ENCODE results near the gene AKAP13. TPM values are rescaled to one million over a fixed set of nuclear protein-coding genes. Genes with fewer than 3 reads are reported as not detected.
A peak's percentile ranks its signal among the peaks of the same experiment; 100 is the strongest.

AKAP13 gene
- total RNA-seq, 1 experiment from 2014 or later = 47.3 TPM

GRCh38 chr15:85470563-85471271, 90.3 kb downstream of the AKAP13 start:
- no peak overlapping the region for H3K23ac ChIP-seq (ENCODE audit: insufficient read length, low read depth, low read length)
- no peak overlapping the region for H4K91ac ChIP-seq (ENCODE audit: insufficient read length, low read depth, low read length)
- H3K27ac Mint-ChIP-seq = 0 out of 7 replicates have a peak overlapping the region, but pooled peaks of 1 of the 3 experiments have one; percentile 2
- no peak overlapping the region for H2BK20ac ChIP-seq (ENCODE audit: low read depth, low read length, poor library complexity, severe bottlenecking)
- peaks cover 27 to 35% of the 10 kb centered on the region in 2 experiments for H3K4me1 Mint-ChIP-seq
- H4K5ac ChIP-seq (ENCODE audit: insufficient read length, low read depth, low read length) = no peak overlapping the region
- no peak overlapping the region for H3K4me2 ChIP-seq (ENCODE audit: insufficient read depth, insufficient read length, low read length)
- H3K18ac ChIP-seq (ENCODE audit: insufficient read length, low read depth, low read length) = no peak overlapping the region
- no peaks in the 10 kb centered on the region for H3K36me3 Mint-ChIP-seq (ENCODE audit: insufficient read depth in 1 of 3, low read depth in 3 of 3)
- DNase-seq = no peak
- H4K20me1 ChIP-seq (ENCODE audit: control insufficient read depth, insufficient read depth, insufficient read length) = no peaks in the 10 kb centered on the region
- TF ChIP-seq CTCF (conservative IDR thresholded peaks at IDR 0.05) = no peak
- H3K4me3 Mint-ChIP-seq = no peak overlapping the region
- no peak overlapping the region for H2AFZ ChIP-seq (ENCODE audit: low read length)
- H3K27me3 Mint-ChIP-seq (ENCODE audit: low read depth) = no peaks in the 10 kb centered on the region
- no peak overlapping the region for H2BK15ac ChIP-seq (ENCODE audit: low read depth, low read length)
- peaks cover 6% of the 10 kb centered on the region; the same call in 1 of the 2 replicates for H3K79me2 ChIP-seq (ENCODE audit: insufficient read depth, low read length)
- H2BK12ac ChIP-seq (ENCODE audit: insufficient read length, low read depth, low read length) = no peak overlapping the region
- H3K4me1 ChIP-seq (ENCODE audit: insufficient read depth, low read length) = peaks cover 3% of the 10 kb centered on the region; the same call in 1 of the 2 replicates
- no peak overlapping the region for H3K14ac ChIP-seq (ENCODE audit: insufficient read depth, low read length)
- no peak overlapping the region for H4K8ac ChIP-seq (replicated peaks; ENCODE audit: insufficient read length, low read depth, low read length)
- no peak overlapping the region for H3K56ac ChIP-seq (ENCODE audit: insufficient read length, low read depth, low read length)
- no peaks in the 10 kb centered on the region for H3K23me2 ChIP-seq (ENCODE audit: insufficient read length, low read depth, low read length, poor library complexity, severe bottlenecking)
- H3T11ph ChIP-seq (ENCODE audit: low read length) = no peak overlapping the region
- no peaks in the 10 kb centered on the region for H3K9me3 ChIP-seq (ENCODE audit: control insufficient read depth, low read depth, low read length)
- no peak overlapping the region for H3K9ac ChIP-seq (ENCODE audit: extremely low read depth, insufficient read length, low read length)
- no peak overlapping the region for H3K27ac ChIP-seq (ENCODE audit: insufficient read length, low read depth, low read length)
- H3K27me3 ChIP-seq (ENCODE audit: insufficient read depth, low read length) = no peaks in the 10 kb centered on the region
- H3K79me1 ChIP-seq (ENCODE audit: insufficient read depth, low read depth, low read length, poor library complexity, severe bottlenecking) = no peaks in the 10 kb centered on the region
- H3K9me3 Mint-ChIP-seq = no peaks in the 10 kb centered on the region; a peak in 2 of 5 replicates
- H2BK5ac ChIP-seq (ENCODE audit: insufficient read length, low read length) = no peak overlapping the region
- no CpG with 5 or more reads among the region's 8 CpGs for WGBS (ENCODE audit: extremely low coverage, insufficient read length, low lambda C conversion rate)
- H3K4ac ChIP-seq (ENCODE audit: low read depth, low read length) = no peak overlapping the region
- H2BK120ac ChIP-seq (ENCODE audit: low read depth, low read length, poor library complexity, severe bottlenecking) = no peak overlapping the region
- no peak overlapping the region for H2AK5ac ChIP-seq (ENCODE audit: insufficient read length, low read length)
